LNCaP clone FGC (cell line): Measurements from ENCODE around the gene GSPT1.

ENCODE experiments used
- DNase-seq: peaks from one replicate; pipeline ENCODE4 v3.0.0-alpha.2; 2011; ENCODE audit warnings: low read depth
- H3K4me3 ChIP-seq: 2 replicates; pipeline ENCODE4 v1.5.1; 2011; ENCODE audit warnings: mild to moderate bottlenecking, low read depth, low read length, control low read depth
- CTCF ChIP-seq: IDR thresholded peaks from 2 replicates; pipeline ENCODE4 v1.5.1; 2012; ENCODE audit warnings: mild to moderate bottlenecking; ENCODE audit not compliant: control insufficient read depth, insufficient read depth; ENCODE audit errors: extremely low read depth

Gene GSPT1

DNA sequence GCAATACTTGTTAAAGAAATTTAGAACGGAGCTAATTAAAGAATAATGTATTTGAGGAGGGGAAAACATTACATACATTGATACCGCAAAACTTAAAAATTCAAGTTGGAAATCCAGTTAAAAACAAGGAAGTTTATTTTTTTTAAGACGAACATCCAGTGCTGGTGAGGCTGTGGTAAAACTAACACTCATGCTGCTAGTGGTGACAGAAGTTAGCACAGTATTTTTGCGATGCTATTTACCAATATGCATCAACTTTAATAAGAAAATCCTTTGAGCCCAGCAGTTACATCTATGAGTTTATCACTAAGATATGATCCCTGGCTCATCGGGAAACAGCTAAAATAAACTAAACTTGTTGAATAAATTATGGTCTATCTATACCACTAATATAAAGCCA, 31.7 kb downstream of the GSPT1 start:
- H3K4me3 ChIP-seq: no peak overlapping the region
- DNase-seq: no peak
- no peak for TF ChIP-seq CTCF

DNA sequence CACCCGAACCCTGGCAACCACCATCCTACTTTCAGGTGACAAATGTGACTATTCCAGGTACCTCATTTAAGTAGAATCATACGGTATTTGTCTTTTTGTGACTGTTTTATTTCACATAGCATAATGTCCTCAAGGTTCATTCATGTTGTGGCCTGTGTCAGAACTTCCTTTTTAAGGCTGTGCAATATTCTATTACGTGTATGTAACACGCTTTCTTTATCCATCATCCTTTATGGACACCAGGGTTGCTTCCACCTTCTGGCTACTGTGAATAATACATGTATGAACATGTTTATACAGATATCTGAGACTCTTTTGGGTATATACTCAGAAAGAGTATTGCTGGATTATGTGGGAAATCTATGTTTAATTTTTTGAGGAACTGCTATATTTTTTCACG, 35.7 kb downstream of the GSPT1 start:
- H3K4me3 ChIP-seq: no peak overlapping the region
- no peak for DNase-seq

DNA sequence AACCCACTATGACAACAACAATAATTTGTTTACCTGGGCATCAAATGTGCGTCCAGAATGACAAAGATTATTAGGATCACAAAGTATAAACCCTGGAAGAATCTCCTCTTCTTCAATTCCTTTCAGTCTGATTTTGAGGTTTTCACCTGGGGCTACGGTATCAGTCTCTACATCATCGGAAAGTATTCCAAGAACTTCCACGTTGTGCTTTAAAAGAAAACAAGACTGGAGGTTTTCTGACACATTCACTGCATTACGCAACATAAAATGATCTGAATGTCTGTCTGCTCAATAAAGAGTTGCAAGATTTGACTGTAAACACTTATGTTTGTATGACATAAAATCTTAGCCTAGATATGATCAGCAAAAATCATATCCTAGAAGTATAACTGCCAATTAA, 38.4 kb downstream of the GSPT1 start:
- TF ChIP-seq CTCF: no peak
- no peak for DNase-seq
- H3K4me3 ChIP-seq: no peak overlapping the region

More for the DNA sequence above, 35.7 kb downstream of the GSPT1 start:
- no peak for TF ChIP-seq CTCF

- H3K4me3 ChIP-seq: no peak overlapping the region
- no peak for TF ChIP-seq CTCF
Measured at GRCh38 chr16:11876306-11876705, 39.5 kb downstream of the GSPT1 start.

DNA sequence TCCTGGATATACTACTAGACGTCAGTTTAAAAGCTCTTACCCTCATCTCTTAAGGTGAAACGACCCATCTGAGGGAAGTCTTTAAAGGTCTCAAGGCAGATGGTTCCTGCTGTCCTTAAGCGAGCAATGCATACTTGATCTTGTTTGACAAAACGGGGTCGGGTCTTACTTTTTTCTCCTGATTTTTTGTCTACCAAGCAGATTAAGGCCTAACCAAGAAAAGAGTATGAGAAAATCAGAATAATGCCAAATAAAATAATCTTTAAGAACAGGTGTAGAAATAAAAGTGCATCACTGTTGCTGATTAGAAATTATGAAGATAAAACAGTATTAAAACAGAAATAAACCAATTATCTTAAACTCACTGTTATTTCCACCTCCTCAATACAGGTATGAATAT, 40.0 kb downstream of the GSPT1 start:
- no peak overlapping the region for H3K4me3 ChIP-seq
- no peak for TF ChIP-seq CTCF
- no peak for DNase-seq

More at GRCh38 chr16:11876306-11876705, 39.5 kb downstream of the GSPT1 start:
- DNase-seq: no peak

DNA sequence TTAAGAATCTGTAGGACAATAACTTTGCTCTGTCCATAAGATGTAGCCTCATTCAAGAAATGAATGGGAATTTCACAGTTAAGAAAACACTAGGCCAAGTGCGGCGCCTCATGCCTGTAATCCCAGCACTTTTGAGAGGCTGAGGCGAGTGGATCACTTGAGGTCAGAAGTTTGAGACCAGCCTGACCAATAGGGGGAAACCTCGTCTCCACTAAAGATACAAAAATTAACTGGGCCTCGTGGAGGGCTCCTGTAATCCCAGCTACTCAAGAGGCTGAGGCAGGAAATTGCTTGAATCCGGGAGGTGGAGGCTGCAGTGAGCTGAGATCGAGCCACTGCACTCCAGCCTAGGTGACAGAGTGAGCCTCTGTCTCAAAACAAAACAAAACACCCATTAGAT, 44.6 kb downstream of the GSPT1 start:
- 0 out of 2 replicates have a peak, but pooled peaks have one; percentile 14 for TF ChIP-seq CTCF
- DNase-seq: no peak
- no peak overlapping the region for H3K4me3 ChIP-seq

- no peak for DNase-seq
- H3K4me3 ChIP-seq: no peak overlapping the region
- TF ChIP-seq CTCF: no peak
Measured at GRCh38 chr16:11870399-11870798, 45.4 kb downstream of the GSPT1 start.
